Colonic mucosa (tissue), 4 donors: ENCODE measurements around the gene SPCS2. TPM values are rescaled to one million over a fixed set of nuclear protein-coding genes. Genes with fewer than 3 reads are reported as not detected.

ENCODE experiments used
- DNase-seq: peaks from one replicate; pipeline ENCODE4 v3.0.0-alpha.2; 2020
- H3K27ac ChIP-seq: fragments of 200-600 bp; one replicate; pipeline ENCODE4 v1.8.0; 2021
- H3K27me3 ChIP-seq: fragments of 200-600 bp; one replicate; pipeline ENCODE4 v1.8.0; 2021
- H3K36me3 ChIP-seq: fragments of 200-600 bp; one replicate; pipeline ENCODE4 v1.8.0; 2021
- H3K4me1 ChIP-seq: fragments of 200-600 bp; one replicate; pipeline ENCODE4 v1.8.0; 2021; ENCODE audit warnings: mild to moderate bottlenecking
- H3K4me3 ChIP-seq: fragments of 200-600 bp; one replicate; pipeline ENCODE4 v1.8.0; 2021
- H3K9ac ChIP-seq, 2 donors: one replicate each; pipeline ENCODE4 v1.7.0; 2013; ENCODE audit warnings: control low read depth in 2 of 2, low read depth in 2 of 2, low read length in 2 of 2
- H3K9me3 ChIP-seq: fragments of 200-600 bp; one replicate; pipeline ENCODE4 v1.8.0; 2021
- CTCF ChIP-seq: fragments of 200-600 bp; IDR thresholded peaks from one replicate; pipeline ENCODE4 v1.8.0; 2022; ENCODE audit warnings: antibody characterized with exemption, mild to moderate bottlenecking
- intact Hi-C: fragments of 100-400 bp; cut with DNase I; formaldehyde crosslinking; loops from one replicate; pipeline ENCODE4 v1.14.1; 2022
- total RNA-seq, 2 donors: library from RNA; stranded (reverse); fragmentation: NEBNext Ultra II Directional in 1 of 2; extraction: Animal tissue kit (Norgen Biotek cat#: 25700) in 1 of 2; gene quantifications; one replicate each; pipeline ENCODE4 v1.2.1, GENCODE V29; 2021
- donor health status: healthy.
- donor health status: DM: no; HTN: no; CAD: no.
- donor health status: DM: no; HTN: no; CAD: no.

Gene SPCS2
- total RNA-seq, 2 donors from 2014 or later: 147 to 180 TPM

GRCh38 chr11:74937696-74938475, 11.2 kb upstream of the SPCS2 start:
- H3K36me3 ChIP-seq: no peaks in the 10 kb centered on the region
- intact Hi-C loops: no loop called here
- no peak overlapping the region for H3K27ac ChIP-seq
- H3K4me1 ChIP-seq: no peaks in the 10 kb centered on the region
- TF ChIP-seq CTCF: no peak
- H3K9ac ChIP-seq: no peak overlapping the region
- no peak overlapping the region for H3K4me3 ChIP-seq
- DNase-seq: no peak
- no peaks in the 10 kb centered on the region for H3K9me3 ChIP-seq
- no peaks in the 10 kb centered on the region for H3K27me3 ChIP-seq

GRCh38 chr11:74941492-74941891, 7.6 kb upstream of the SPCS2 start:
- Histone ChIP-seq H3K27me3 (no peaks in the 10 kb centered on the region), H3K36me3 (no peaks in the 10 kb centered on the region), H3K27ac (no peak overlapping the region), H3K4me1 (no peaks in the 10 kb centered on the region), H3K4me3 (no peak overlapping the region), H3K9me3 (no peaks in the 10 kb centered on the region), H3K9ac (no peak overlapping the region)
- no peak for TF ChIP-seq CTCF
- intact Hi-C loops: no loop called here
- DNase-seq: no peak

GRCh38 chr11:74942073-74942759, 6.8 kb upstream of the SPCS2 start:
- Histone ChIP-seq H3K9ac (no peak overlapping the region), H3K27me3 (no peaks in the 10 kb centered on the region), H3K27ac (no peak overlapping the region), H3K36me3 (no peaks in the 10 kb centered on the region), H3K4me1 (no peaks in the 10 kb centered on the region), H3K9me3 (no peaks in the 10 kb centered on the region), H3K4me3 (no peak overlapping the region)
- TF ChIP-seq CTCF: no peak
- intact Hi-C loops: no loop called here
- DNase-seq: no peak

GRCh38 chr11:74948546-74948897, 544 bp upstream of the SPCS2 start:
- peak overlapping the region; percentile 61 for H3K4me3 ChIP-seq
- no peaks in the 10 kb centered on the region for H3K9me3 ChIP-seq
- peak overlapping the region; percentile 96 to 98 for H3K9ac ChIP-seq
- H3K4me1 ChIP-seq: no peaks in the 10 kb centered on the region
- intact Hi-C loops: no loop called here
- H3K27ac ChIP-seq: peak overlapping the region; percentile 54
- TF ChIP-seq CTCF: no peak
- no peaks in the 10 kb centered on the region for H3K36me3 ChIP-seq
- no peak for DNase-seq
- no peaks in the 10 kb centered on the region for H3K27me3 ChIP-seq

- H3K27ac ChIP-seq: peak overlapping the region; percentile 54
- DNase-seq: no peak
- H3K27me3 ChIP-seq: no peaks in the 10 kb centered on the region
- no peaks in the 10 kb centered on the region for H3K36me3 ChIP-seq
- peak overlapping the region; percentile 61 for H3K4me3 ChIP-seq
- H3K9me3 ChIP-seq: no peaks in the 10 kb centered on the region
- H3K9ac ChIP-seq: peak overlapping the region; percentile 96 to 98
- intact Hi-C loops: no loop called here
- no peak for TF ChIP-seq CTCF
- no peaks in the 10 kb centered on the region for H3K4me1 ChIP-seq
Measured at GRCh38 chr11:74949753-74950137, 679 bp downstream of the SPCS2 start.
